Pancreas (tissue), 10 donors: ENCODE results near the gene PKD1L1. TPM values are rescaled to one million over a fixed set of nuclear protein-coding genes. Genes with fewer than 3 reads are reported as not detected.
A peak's percentile ranks its signal among the peaks of the same experiment; 100 is the strongest.

Experiments
- ATAC-seq, 4 donors: fragments of 200-7000 bp; cut with Tn5 transposase; one replicate each; pipeline versions ENCODE4 v1.8.0 to v1.9.1; 2020; ENCODE audit warnings: mild to moderate bottlenecking in 4 of 4, moderate library complexity in 4 of 4
- DNase-seq, 6 donors: peaks; one replicate each; pipeline ENCODE4 v3.0.0-alpha.2; 2020
- FAIRE-seq: peaks from 2 replicates; lab custom pipeline; 2012; peaks lifted over from hg19 to GRCh38; lab: Jason Lieb, UNC
- H3K27ac ChIP-seq, 4 donors: fragments of 200-600 bp; sonication (generic); 1 replicate in 3 of 4; 2 replicates in 1 of 4; pipeline versions ENCODE4 v1.5.0 to v1.8.0; 2020
- H3K27me3 ChIP-seq, 4 donors: fragments of 200-600 bp; one replicate each; pipeline ENCODE4 v1.8.0; 2021
- H3K36me3 ChIP-seq, 3 donors: fragments of 200-600 bp; sonication (generic) in 1 of 3; one replicate each; pipeline versions ENCODE4 v1.5.0 to v1.8.0; 2020 to 2021
- H3K4me1 ChIP-seq, 3 donors: fragments of 200-600 bp; one replicate each; pipeline ENCODE4 v1.8.0; 2021
- H3K4me3 ChIP-seq, 4 donors: fragments of 200-600 bp; sonication (generic) in 2 of 4; one replicate each; pipeline versions ENCODE4 v1.5.0 to v1.8.0; 2020 to 2021
- H3K9me3 ChIP-seq, 4 donors: fragments of 200-600 bp; one replicate each; pipeline ENCODE4 v1.8.0; 2021
- WGBS, 2 donors: extraction: QIAGEN DNeasy Blood & Tissue Kit; methylation state at CpG; one replicate each; pipeline ENCODE4 v1.1.7; 2013; 5-methylcytosine and 5-hydroxymethylcytosine counted together
- intact Hi-C, 3 donors: fragments of 100-400 bp; cut with DNase I; formaldehyde crosslinking; loops; one replicate each; pipeline versions ENCODE4 v1.11.1 to v1.14.2; 2022
- polyA plus RNA-seq, 2 donors: library from polyadenylated mRNA; stranded (reverse); fragments of 200-250 nt; gene quantifications; one replicate each; pipeline ENCODE4 v1.2.3, GENCODE V29; 2013
- total RNA-seq, 6 donors: library from RNA; stranded (reverse); fragmentation: NEBNext Ultra II Directional in 4 of 6; extraction: Animal tissue kit (Norgen Biotek cat#: 25700) in 4 of 6; gene quantifications; one replicate each; pipeline versions ENCODE4 v1.2.1 to v1.2.4, GENCODE V29; 2021 to 2023
- TF ChIP-seq, protein P1 (sequence below), 4 donors: fragments of 200-600 bp; sonication (generic) in 3 of 4; IDR thresholded peaks; one replicate each; pipeline versions ENCODE4 v1.5.0 to v1.8.0; 2021; ENCODE audit warnings: antibody characterized with exemption in 4 of 4
- donor health status: healthy with polysubstance abuse.
- donor health status: DM: no; HTN: no; CAD: no; lungs with moderate emphysema.
- donor health status: DM: no; HTN: no; CAD: no.
- donor health status: control.
- donor health status: control.
- donor health status: Bipolar disorder and iron deficiency.
- donor health status: DM: yes; HTN: yes; CAD: no.
- donor health status: DM: no; HTN: no; CAD: no.
- donor health status: DM: no; HTN: no; CAD: no.
- donor health status: DM: yes; HTN: yes; CAD: no.

The PKD1L1 gene
- total and polyA plus RNA-seq, 8 donors: 0.03 to 0.54 (median 0.13) TPM

DNA sequence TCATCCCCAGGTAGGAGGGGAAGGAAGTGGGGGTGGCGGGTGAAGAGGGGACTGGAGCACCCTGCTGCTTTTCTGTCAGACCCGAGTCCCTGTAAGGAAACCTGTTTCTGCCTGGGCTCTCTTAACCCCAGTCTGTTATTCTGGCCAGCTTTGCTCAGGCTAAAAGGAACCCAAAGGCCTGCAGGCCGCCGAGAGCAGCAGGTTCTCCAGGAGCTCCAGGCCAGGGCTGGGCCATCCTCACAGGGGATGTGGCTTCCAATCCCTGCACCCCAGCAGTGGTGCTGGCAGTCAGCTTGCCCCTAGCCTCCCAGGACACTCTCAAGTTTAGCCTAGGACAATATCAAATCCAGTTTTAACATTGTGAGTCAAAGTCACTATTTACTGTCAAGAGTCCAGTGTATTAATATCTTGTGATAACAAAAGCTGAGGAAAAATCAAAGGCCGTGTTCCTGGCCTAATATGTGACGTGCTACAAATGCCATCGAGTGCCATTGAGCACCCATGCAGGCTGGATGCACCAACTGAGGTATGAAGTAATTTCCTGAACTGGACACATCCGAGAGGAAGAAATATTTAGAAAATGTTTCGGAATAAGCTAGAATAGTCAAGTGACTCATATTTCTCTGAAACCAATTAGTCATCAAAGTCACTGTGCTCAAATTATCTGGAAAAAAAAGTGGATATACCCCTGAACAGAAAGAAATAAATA lies 7.0 kb downstream of the PKD1L1 start:
- TF ChIP-seq, protein P1, sequence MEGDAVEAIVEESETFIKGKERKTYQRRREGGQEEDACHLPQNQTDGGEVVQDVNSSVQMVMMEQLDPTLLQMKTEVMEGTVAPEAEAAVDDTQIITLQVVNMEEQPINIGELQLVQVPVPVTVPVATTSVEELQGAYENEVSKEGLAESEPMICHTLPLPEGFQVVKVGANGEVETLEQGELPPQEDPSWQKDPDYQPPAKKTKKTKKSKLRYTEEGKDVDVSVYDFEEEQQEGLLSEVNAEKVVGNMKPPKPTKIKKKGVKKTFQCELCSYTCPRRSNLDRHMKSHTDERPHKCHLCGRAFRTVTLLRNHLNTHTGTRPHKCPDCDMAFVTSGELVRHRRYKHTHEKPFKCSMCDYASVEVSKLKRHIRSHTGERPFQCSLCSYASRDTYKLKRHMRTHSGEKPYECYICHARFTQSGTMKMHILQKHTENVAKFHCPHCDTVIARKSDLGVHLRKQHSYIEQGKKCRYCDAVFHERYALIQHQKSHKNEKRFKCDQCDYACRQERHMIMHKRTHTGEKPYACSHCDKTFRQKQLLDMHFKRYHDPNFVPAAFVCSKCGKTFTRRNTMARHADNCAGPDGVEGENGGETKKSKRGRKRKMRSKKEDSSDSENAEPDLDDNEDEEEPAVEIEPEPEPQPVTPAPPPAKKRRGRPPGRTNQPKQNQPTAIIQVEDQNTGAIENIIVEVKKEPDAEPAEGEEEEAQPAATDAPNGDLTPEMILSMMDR (IDR thresholded peaks at IDR 0.05): no peak
- no peaks in the 10 kb centered on the region for H3K9me3 ChIP-seq
- intact Hi-C loops: no loop called here
- no peaks in the 10 kb centered on the region for H3K27me3 ChIP-seq
- peak overlapping the region in 1 of 4 donors; percentile 48 for H3K27ac ChIP-seq
- WGBS, 2 donors: 66 to 74% methylated on average over 9 of the region's 9 CpGs
- H3K4me1 ChIP-seq: no peaks in the 10 kb centered on the region
- ATAC-seq (peak in 2 of 4 donors; percentile 25 to 50), FAIRE-seq (no peak), DNase-seq (no peak)
- no peaks in the 10 kb centered on the region for H3K36me3 ChIP-seq
- H3K4me3 ChIP-seq: no peak overlapping the region

DNA sequence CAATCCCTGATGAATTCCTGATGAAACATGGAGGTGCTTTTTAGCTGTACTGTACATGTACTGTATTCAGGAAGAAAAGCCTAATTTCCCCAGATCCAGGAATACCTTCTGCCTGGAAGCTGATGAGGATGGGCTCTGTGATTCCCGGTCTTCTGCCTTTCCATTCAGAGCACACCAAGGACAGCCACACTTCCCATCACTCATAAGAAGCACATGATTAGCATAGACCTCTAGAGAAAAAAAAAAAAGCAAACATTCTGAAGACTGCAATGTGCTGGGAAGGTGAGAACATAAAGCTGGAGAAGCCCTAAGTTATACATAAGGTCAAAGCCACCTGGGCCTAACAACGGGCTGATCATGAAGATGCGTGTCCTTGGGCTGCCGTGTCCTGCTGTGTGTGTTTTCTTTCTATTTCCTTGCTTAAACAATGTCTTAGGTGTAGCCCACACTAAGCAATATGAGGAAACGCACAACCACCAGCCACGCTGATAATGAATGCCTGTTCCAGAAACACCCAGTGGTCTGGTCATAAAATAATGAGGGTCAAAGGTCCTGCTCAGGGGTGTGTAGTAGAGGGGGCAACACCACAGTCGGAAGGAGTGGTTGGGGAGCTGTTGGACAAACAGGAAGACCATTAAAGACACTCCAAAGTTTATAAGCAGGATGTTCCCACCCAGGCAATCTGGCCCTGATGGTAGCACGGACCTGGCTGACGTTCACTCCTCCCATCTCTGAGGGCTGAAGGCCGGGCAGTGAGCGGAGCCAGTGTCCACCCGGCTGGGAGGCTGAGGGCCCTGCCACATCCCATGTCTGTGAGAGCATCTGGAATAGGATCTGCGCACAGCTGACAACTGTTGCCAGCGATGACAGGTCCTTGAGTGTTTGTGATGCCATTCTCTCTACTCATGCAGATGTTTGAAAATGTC lies 7.9 kb downstream of the PKD1L1 start:
- 76% methylated on average over 14 of the region's 14 CpGs for WGBS, 2 donors
- FAIRE-seq (no peak), ATAC-seq (no peak), DNase-seq (no peak)
- intact Hi-C loops: no loop called here
- TF ChIP-seq, protein P1 (IDR thresholded peaks at IDR 0.05): no peak
- H3K27me3 ChIP-seq: no peaks in the 10 kb centered on the region
- no peaks in the 10 kb centered on the region for H3K36me3 ChIP-seq
- peak overlapping the region in 1 of 4 donors; percentile 48 for H3K27ac ChIP-seq
- no peak overlapping the region for H3K4me3 ChIP-seq
- no peaks in the 10 kb centered on the region for H3K4me1 ChIP-seq
- H3K9me3 ChIP-seq: no peaks in the 10 kb centered on the region

DNA sequence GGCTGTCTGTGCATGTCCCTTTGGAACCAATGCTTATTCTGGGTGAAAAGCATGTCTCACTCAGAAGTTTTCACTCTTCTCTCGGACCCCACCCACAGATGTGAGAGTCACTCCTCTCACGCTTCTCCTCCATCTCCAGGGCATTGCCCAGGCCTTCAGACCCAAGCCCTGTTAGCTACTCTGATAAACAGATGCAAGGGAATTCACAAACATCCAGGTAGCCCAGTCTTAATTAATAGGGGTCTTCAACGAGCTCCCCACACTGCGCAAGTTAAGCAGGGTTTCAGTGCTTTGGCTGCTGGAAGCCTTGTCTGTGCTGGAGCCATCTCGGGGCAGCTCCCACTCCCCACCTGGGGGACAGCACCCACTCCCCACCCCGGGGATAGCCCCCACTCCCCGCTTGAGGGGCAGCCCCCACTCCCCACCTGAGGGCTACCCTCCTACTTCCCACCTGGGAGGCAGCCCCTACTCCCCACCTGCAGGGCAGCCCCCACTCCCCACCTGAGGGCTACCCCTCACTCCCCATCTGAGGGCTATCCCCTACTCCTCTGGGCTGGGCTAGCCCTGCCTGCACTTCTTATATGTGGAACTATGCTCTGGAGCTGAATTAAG lies 8.7 kb downstream of the PKD1L1 start:
- 74 to 85% methylated on average over 6 to 7 of the region's 7 CpGs for WGBS, 2 donors
- H3K36me3 ChIP-seq: no peaks in the 10 kb centered on the region

DNA sequence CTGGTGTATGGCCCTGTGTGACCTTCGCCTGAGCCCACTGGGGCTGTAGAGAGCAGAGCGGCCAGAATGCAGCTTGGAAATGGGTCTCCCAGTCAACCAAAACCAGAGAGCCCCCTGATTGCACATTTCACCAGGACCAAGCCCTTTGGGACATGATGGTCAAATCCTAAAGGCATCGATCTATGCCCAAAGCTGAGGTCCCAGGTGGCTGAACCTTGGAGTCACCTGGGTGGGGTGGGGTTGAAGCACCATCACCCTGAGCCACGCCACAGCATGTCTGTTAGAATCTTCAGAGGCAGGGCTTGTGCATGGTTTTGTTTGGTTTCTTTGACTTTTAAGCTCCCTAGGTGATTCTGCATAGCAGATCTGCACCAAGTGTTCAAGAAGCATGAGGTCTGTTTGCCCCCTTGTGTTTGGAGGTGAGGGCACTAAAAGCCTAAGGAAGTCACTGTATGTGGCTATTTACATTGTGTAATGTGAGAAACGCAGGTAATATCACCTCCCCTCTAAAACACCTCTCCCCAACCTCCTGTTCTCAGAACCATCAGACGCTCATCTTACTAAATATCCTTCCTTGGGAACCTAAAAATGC lies 9.6 kb downstream of the PKD1L1 start:
- intact Hi-C loops: no loop called here
- no peaks in the 10 kb centered on the region for H3K36me3 ChIP-seq
- FAIRE-seq (no peak), ATAC-seq (no peak), DNase-seq (no peak)
- TF ChIP-seq, protein P1 (IDR thresholded peaks at IDR 0.05): no peak
- WGBS, 2 donors: 79 to 81% methylated on average over 6 of the region's 6 CpGs
- H3K4me1 ChIP-seq: no peaks in the 10 kb centered on the region
- no peak overlapping the region for H3K4me3 ChIP-seq
- no peak overlapping the region for H3K27ac ChIP-seq
- no peaks in the 10 kb centered on the region for H3K9me3 ChIP-seq
- H3K27me3 ChIP-seq: no peaks in the 10 kb centered on the region

More for the DNA sequence above, 8.7 kb downstream of the PKD1L1 start:
- no peak for DNase-seq
- Histone ChIP-seq H3K27ac (no peak overlapping the region), H3K4me1 (no peaks in the 10 kb centered on the region), H3K4me3 (no peak overlapping the region), H3K27me3 (no peaks in the 10 kb centered on the region), H3K9me3 (no peaks in the 10 kb centered on the region)
- no peak for ATAC-seq
- intact Hi-C loops: no loop called here
- FAIRE-seq: no peak
- TF ChIP-seq, protein P1 (IDR thresholded peaks at IDR 0.05): no peak
